ACC112 (cell line): ENCODE results near the gene GNG13.
"Not testable (repeated sequence)": the region's sequence is repeated elsewhere in the genome, so short reads cannot be mapped to it uniquely, and the experiment has no call there.

ENCODE experiments used
- H2AFZ ChIP-seq: fragments of 200-600 bp; sonication (generic); one replicate; pipeline ENCODE4 v1.6.0; 2017; ENCODE audit warnings: antibody characterized with exemption, low read length; ENCODE audit not compliant: unreplicated experiment
- H3K27ac ChIP-seq: fragments of 200-600 bp; sonication (generic); 2 replicates; pipeline ENCODE4 v1.5.1; 2014; ENCODE audit warnings: low read depth, mild to moderate bottlenecking, antibody characterized with exemption, low read length, moderate library complexity
- H3K27me3 ChIP-seq: fragments of 200-600 bp; sonication (generic); 2 replicates; pipeline ENCODE4 v1.6.1; 2014; ENCODE audit warnings: mild to moderate bottlenecking, antibody characterized with exemption, low read length, moderate library complexity, mixed read lengths; ENCODE audit not compliant: insufficient read depth
- H3K36me3 ChIP-seq: fragments of 200-600 bp; sonication (generic); 2 replicates; pipeline ENCODE4 v1.6.1; 2016; ENCODE audit warnings: mild to moderate bottlenecking, antibody characterized with exemption, low read length, moderate library complexity, mixed read lengths; ENCODE audit not compliant: insufficient read depth
- H3K4me1 ChIP-seq: fragments of 200-600 bp; sonication (generic); one replicate; pipeline ENCODE4 v1.6.1; 2016; ENCODE audit warnings: low read length, mixed read lengths; ENCODE audit not compliant: insufficient read depth, unreplicated experiment, control insufficient read depth
- H3K4me3 ChIP-seq: fragments of 200-600 bp; sonication (generic); 2 replicates; pipeline ENCODE4 v1.5.1; 2014; ENCODE audit warnings: mild to moderate bottlenecking, low read depth, low read length
- H3K79me2 ChIP-seq: fragments of 200-600 bp; sonication (generic); one replicate; pipeline ENCODE4 v1.6.0; 2016; ENCODE audit warnings: low read length; ENCODE audit not compliant: control insufficient read depth, unreplicated experiment, insufficient read depth

The GNG13 gene

GRCh38 chr16:759110-759910 is 41.2 kb downstream of the GNG13 start:
- no peaks in the 10 kb centered on the region for H3K4me1 ChIP-seq

GRCh38 chr16:756428-756827 is 44.1 kb downstream of the GNG13 start:
- Histone ChIP-seq H3K79me2 (no peaks in the 10 kb centered on the region), H3K27me3 (no peaks in the 10 kb centered on the region), H3K36me3 (no peaks in the 10 kb centered on the region), H3K27ac (no peak overlapping the region), H3K4me1 (no peaks in the 10 kb centered on the region), H3K4me3 (no peak overlapping the region), H2AFZ (no peak overlapping the region)

More at GRCh38 chr16:759110-759910, 41.2 kb downstream of the GNG13 start:
- H2AFZ ChIP-seq: no peak overlapping the region
- H3K79me2 ChIP-seq: no peaks in the 10 kb centered on the region
- H3K4me3 ChIP-seq: no peak overlapping the region
- H3K36me3 ChIP-seq: no peaks in the 10 kb centered on the region
- no peak overlapping the region for H3K27ac ChIP-seq
- H3K27me3 ChIP-seq: no peaks in the 10 kb centered on the region

GRCh38 chr16:754656-755055 is 45.9 kb downstream of the GNG13 start:
- no peaks in the 10 kb centered on the region for H3K36me3 ChIP-seq
- no peak overlapping the region for H3K4me3 ChIP-seq
- H3K4me1 ChIP-seq: no peaks in the 10 kb centered on the region
- H3K79me2 ChIP-seq: no peaks in the 10 kb centered on the region
- no peaks in the 10 kb centered on the region for H3K27me3 ChIP-seq
- H2AFZ ChIP-seq: no peak overlapping the region
- no peak overlapping the region for H3K27ac ChIP-seq

GRCh38 chr16:754121-754607 is 46.4 kb downstream of the GNG13 start:
- not testable (repeated sequence) for H3K79me2 ChIP-seq, H2AFZ ChIP-seq, H3K4me3 ChIP-seq, H3K36me3 ChIP-seq, H3K27ac ChIP-seq, H3K27me3 ChIP-seq, H3K4me1 ChIP-seq

GRCh38 chr16:752007-752312 is 48.6 kb downstream of the GNG13 start:
- Histone ChIP-seq H3K4me3 (no peak overlapping the region), H3K27ac (no peak overlapping the region), H3K79me2 (no peaks in the 10 kb centered on the region), H3K36me3 (no peaks in the 10 kb centered on the region), H3K27me3 (no peaks in the 10 kb centered on the region), H2AFZ (no peak overlapping the region), H3K4me1 (no peaks in the 10 kb centered on the region)

- Histone ChIP-seq H3K4me3 (no peak overlapping the region), H3K27ac (no peak overlapping the region), H3K27me3 (no peaks in the 10 kb centered on the region), H3K36me3 (no peaks in the 10 kb centered on the region), H2AFZ (no peak overlapping the region), H3K4me1 (no peaks in the 10 kb centered on the region), H3K79me2 (no peaks in the 10 kb centered on the region)
Measured at GRCh38 chr16:751152-752006, 49.2 kb downstream of the GNG13 start.

- Histone ChIP-seq H2AFZ (no peak overlapping the region), H3K36me3 (no peaks in the 10 kb centered on the region), H3K27me3 (no peaks in the 10 kb centered on the region), H3K27ac (no peak overlapping the region), H3K4me3 (no peak overlapping the region), H3K79me2 (no peaks in the 10 kb centered on the region), H3K4me1 (no peaks in the 10 kb centered on the region)
Measured at GRCh38 chr16:750485-750884, 50.0 kb downstream of the GNG13 start.

GRCh38 chr16:749010-749409 is 51.5 kb downstream of the GNG13 start:
- Histone ChIP-seq H3K27me3 (no peaks in the 10 kb centered on the region), H3K36me3 (no peaks in the 10 kb centered on the region), H2AFZ (no peak overlapping the region), H3K79me2 (no peaks in the 10 kb centered on the region), H3K27ac (no peak overlapping the region), H3K4me1 (no peaks in the 10 kb centered on the region), H3K4me3 (no peak overlapping the region)
